SK-MEL-5 (cell line): ENCODE data around the gene ERC1. TPM values are rescaled to one million over a fixed set of nuclear protein-coding genes. Genes with fewer than 3 reads are reported as not detected.
"Not testable (repeated sequence)": the region's sequence is repeated elsewhere in the genome, so short reads cannot be mapped to it uniquely, and the experiment has no call there.

Experiments used
- DNase-seq: peaks from one replicate; pipeline ENCODE4 v3.0.0-alpha.2; 2016; ENCODE audit warnings: low read depth, low spot score
- in situ Hi-C: cut with HindIII; loops from 2 replicates; pipeline ENCODE4 v1.10.0; 2016; ENCODE audit warnings: low sequenced_read_pairs, high pct_unique_total_duplicates, low pct_unique_long_range_greater_than_20kb
- total RNA-seq: library from RNA; depleted of rRNA; stranded (reverse); fragments of >200 nt; shearing (Covaris generic); gene quantifications from 2 replicates; pipeline ENCODE4 v1.2.3, GENCODE V29; 2014

ERC1 gene
- total RNA-seq, 1 experiment from 2014 or later, result 14.3 TPM

GRCh38 chr12:1329784-1330476, 338.9 kb downstream of the ERC1 start:
- DNase-seq, result no peak
- in situ Hi-C loops, result no loop called here

- no peak for DNase-seq
- in situ Hi-C loops, result no loop called here
Observed at GRCh38 chr12:1330477-1330827, 339.4 kb downstream of the ERC1 start.

- in situ Hi-C loops, result no loop called here
- DNase-seq, result no peak
Observed at GRCh38 chr12:1332327-1332726, 341.3 kb downstream of the ERC1 start.

- no peak for DNase-seq
- in situ Hi-C loops, result no loop called here
Observed at GRCh38 chr12:1338483-1339177, 347.6 kb downstream of the ERC1 start.

GRCh38 chr12:1339178-1339541, 348.1 kb downstream of the ERC1 start:
- not testable (repeated sequence) for DNase-seq

GRCh38 chr12:1339618-1340319, 348.7 kb downstream of the ERC1 start:
- in situ Hi-C loops, result no loop called here
- DNase-seq, result no peak

More at GRCh38 chr12:1339178-1339541, 348.1 kb downstream of the ERC1 start:
- in situ Hi-C loops, result not testable (repeated sequence)

GRCh38 chr12:1341270-1341669, 350.2 kb downstream of the ERC1 start:
- DNase-seq, in situ Hi-C loops: not testable (repeated sequence)

GRCh38 chr12:1343422-1343821, 352.4 kb downstream of the ERC1 start:
- DNase-seq, result no peak
- in situ Hi-C loops, result no loop called here

- DNase-seq, result no peak
- in situ Hi-C loops, result no loop called here
Observed at GRCh38 chr12:1344245-1344644, 353.2 kb downstream of the ERC1 start.

- DNase-seq, result no peak
- in situ Hi-C loops, result no loop called here
Observed at GRCh38 chr12:1346126-1346525, 355.1 kb downstream of the ERC1 start.

GRCh38 chr12:1347294-1347693, 356.3 kb downstream of the ERC1 start:
- DNase-seq, result no peak
- in situ Hi-C loops, result no loop called here

GRCh38 chr12:1348606-1349005, 357.6 kb downstream of the ERC1 start:
- in situ Hi-C loops, result no loop called here
- DNase-seq, result no peak

GRCh38 chr12:1350055-1350933, 359.3 kb downstream of the ERC1 start:
- in situ Hi-C loops, result no loop called here
- no peak for DNase-seq

- in situ Hi-C loops, result no loop called here
- DNase-seq, result no peak
Observed at GRCh38 chr12:1350934-1351240, 359.9 kb downstream of the ERC1 start.

- DNase-seq, result no peak
- in situ Hi-C loops, result no loop called here
Observed at GRCh38 chr12:1351926-1352325, 360.9 kb downstream of the ERC1 start.

GRCh38 chr12:1353451-1353850, 362.4 kb downstream of the ERC1 start:
- in situ Hi-C loops, result no loop called here
- no peak for DNase-seq

GRCh38 chr12:1355396-1355795, 364.4 kb downstream of the ERC1 start:
- in situ Hi-C loops, result no loop called here
- no peak for DNase-seq

- DNase-seq, in situ Hi-C loops: not testable (repeated sequence)
Observed at GRCh38 chr12:1355871-1356270, 364.8 kb downstream of the ERC1 start.
